A549 (cell line): ENCODE data around the gene CABP7.

Experiments used
- CTCF ChIP-seq: fragments of >200 bp; sonication (Bioruptor Twin); formaldehyde crosslinking; IDR thresholded peaks from 3 replicates; pipeline ENCODE4 v1.5.1; 2016
- EP300 ChIP-seq, 2 experiments: fragments of >200 bp; sonication (Bioruptor Twin); formaldehyde crosslinking; IDR thresholded peaks; 2 replicates in 1 of 2; 3 replicates in 1 of 2; pipeline ENCODE4 v1.6.1; 2016 to 2017
- NPAS2 ChIP-seq: fragments of 250-450 bp; sonication (Bioruptor Pico); IDR thresholded peaks from 2 replicates; pipeline ENCODE4 v1.8.0; 2022; ENCODE audit warnings: mild to moderate bottlenecking, moderate library complexity, borderline replicate concordance
- NR3C1 ChIP-seq: fragments of >200 bp; sonication (Bioruptor Twin); formaldehyde crosslinking; IDR thresholded peaks from 3 replicates; pipeline ENCODE4 v1.6.1; 2017
- PHF8 ChIP-seq: fragments of 200-600 bp; sonication (generic); IDR thresholded peaks from 2 replicates; pipeline ENCODE4 v1.6.1; 2016; ENCODE audit warnings: low read depth, mild to moderate bottlenecking, antibody characterized with exemption, moderate library complexity, borderline replicate concordance
- POLR2A ChIP-seq: IDR thresholded peaks from 2 replicates; pipeline ENCODE4 v1.6.1; 2012; ENCODE audit warnings: mild to moderate bottlenecking, low read length
- REST ChIP-seq: fragments of 200-600 bp; sonication (generic); IDR thresholded peaks from 2 replicates; pipeline ENCODE4 v1.6.1; 2016; ENCODE audit warnings: antibody characterized with exemption, mild to moderate bottlenecking, moderate library complexity
- TP53 ChIP-seq: fragments of 250-450 bp; sonication (Bioruptor Pico); IDR thresholded peaks from 2 replicates; pipeline ENCODE4 v1.5.0; 2021; ENCODE audit warnings: mild to moderate bottlenecking, moderate library complexity

DNA sequence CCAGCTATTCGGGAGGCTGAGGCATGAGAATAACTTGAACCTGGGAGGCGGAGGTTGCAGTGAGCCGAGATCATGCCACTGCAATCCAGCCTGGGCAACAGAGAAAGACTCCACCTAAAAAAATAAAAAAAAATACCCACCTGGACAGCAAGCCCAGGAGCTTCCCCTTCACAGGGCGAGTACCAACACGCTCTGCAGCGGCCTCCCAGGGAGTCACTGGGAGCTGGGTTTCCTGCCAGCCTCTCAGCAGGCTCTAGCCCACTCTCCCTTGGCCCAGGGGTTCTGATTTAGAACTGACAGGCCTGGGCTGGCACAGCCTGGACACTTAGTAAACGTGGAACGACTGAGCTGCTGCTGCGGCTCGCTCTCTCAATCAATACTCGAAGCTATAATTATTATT lies 2.0 kb upstream of the CABP7 start:
- no peak for TF ChIP-seq PHF8
- TF ChIP-seq NR3C1: no peak
- no peak for TF ChIP-seq POLR2A
- no peak for TF ChIP-seq TP53 (CRISPR knock-in tag)
- no peak for TF ChIP-seq CTCF
- no peak for TF ChIP-seq NPAS2
- TF ChIP-seq REST: no peak
- TF ChIP-seq EP300 (IDR thresholded peaks at IDR 0.05): no peak
